A549 (cell line): ENCODE data around the gene RFK. TPM values are rescaled to one million over a fixed set of nuclear protein-coding genes. Genes with fewer than 3 reads are reported as not detected.

Experiments used
- ATAC-seq, 2 experiments: fragments of 200-7000 bp in 1 of 2; fragments of >200 bp in 1 of 2; cut with Nextera tagmentation in 1 of 2; cut with Tn5 transposase in 1 of 2; 3 replicates each; pipeline versions ENCODE4 v1.8.0 to v1.9.1; 2018 to 2020; ENCODE audit warnings: mild to moderate bottlenecking in 1 of 2, moderate library complexity in 1 of 2
- CTCF ChIA-PET: fragments of 300-600 bp; sonication (Branson Sonifier 250); formaldehyde crosslinking; extraction: SDS; loops from one replicate; lab custom pipeline; 2021; ENCODE audit warnings: antibody characterized with exemption, inconsistent platforms; lab: Yijun Ruan, JAX
- POLR2A ChIA-PET: fragments of 350-600 bp; formaldehyde crosslinking; extraction: SDS; loops from one replicate; lab custom pipeline; 2021; ENCODE audit warnings: antibody characterized with exemption, inconsistent platforms; lab: Yijun Ruan, JAX
- DNase-seq, 2 experiments: peaks; one replicate each; pipeline versions ENCODE4 v3.0.0 to v3.0.0-alpha.2; 2011 to 2016; ENCODE audit warnings: low read depth in 1 of 2, low spot score in 1 of 2
- FAIRE-seq: peaks from 2 replicates; lab custom pipeline; 2011; peaks lifted over from hg19 to GRCh38; lab: Jason Lieb, UNC
- H3K27ac ChIP-seq, 2 experiments: fragments of >200 bp; sonication (Bioruptor Twin); formaldehyde crosslinking; 3 replicates each; pipeline ENCODE4 v1.5.1; 2016 to 2017
- H3K4me1 ChIP-seq: fragments of >200 bp; sonication (Bioruptor Twin); formaldehyde crosslinking; 3 replicates; pipeline ENCODE4 v1.6.1; 2016
- H3K4me2 ChIP-seq: fragments of >200 bp; sonication (Bioruptor Twin); formaldehyde crosslinking; 3 replicates; pipeline ENCODE4 v1.6.1; 2016
- H3K4me3 ChIP-seq: fragments of >200 bp; sonication (Bioruptor Twin); formaldehyde crosslinking; 3 replicates; pipeline ENCODE4 v1.5.1; 2016
- H3K9me3 ChIP-seq: fragments of >200 bp; sonication (Bioruptor Twin); formaldehyde crosslinking; 3 replicates; pipeline ENCODE4 v1.6.1; 2016
- CEBPB ChIP-seq, 2 experiments: fragments of >200 bp in 1 of 2; sonication (Bioruptor Twin) in 1 of 2; formaldehyde crosslinking in 1 of 2; IDR thresholded peaks; 2 replicates each; pipeline ENCODE4 v1.6.1; 2012 to 2016
- E2F6 ChIP-seq: IDR thresholded peaks from 2 replicates; pipeline ENCODE4 v1.6.1; 2012; ENCODE audit warnings: low read depth, borderline replicate concordance
- FOSB ChIP-seq: fragments of 250-450 bp; sonication (Bioruptor Pico); IDR thresholded peaks from 2 replicates; pipeline ENCODE4 v1.5.0; 2020; ENCODE audit warnings: mild to moderate bottlenecking, moderate library complexity
- FOSL2 ChIP-seq, 2 experiments: fragments of 450-650 bp in 1 of 2; fragments of >200 bp in 1 of 2; sonication (Bioruptor Twin) in 1 of 2; formaldehyde crosslinking; IDR thresholded peaks; 2 replicates each; pipeline versions ENCODE4 v1.5.0 to v1.6.1; 2016 to 2020; ENCODE audit warnings: mild to moderate bottlenecking in 1 of 2, moderate library complexity in 1 of 2
- HEYL ChIP-seq: fragments of 250-450 bp; sonication (Bioruptor Pico); IDR thresholded peaks from 2 replicates; pipeline ENCODE4 v1.8.0; 2021; ENCODE audit warnings: mild to moderate bottlenecking, moderate library complexity
- HOXB13 ChIP-seq: fragments of 250-450 bp; sonication (Bioruptor Pico); IDR thresholded peaks from 2 replicates; pipeline ENCODE4 v1.5.0; 2020; ENCODE audit warnings: low read depth, mild to moderate bottlenecking, moderate library complexity
- HOXB5 ChIP-seq: fragments of 250-450 bp; sonication (Bioruptor Pico); IDR thresholded peaks from 2 replicates; pipeline ENCODE4 v1.5.0; 2020; ENCODE audit warnings: mild to moderate bottlenecking, moderate library complexity
- MAFK ChIP-seq: fragments of 450-650 bp; IDR thresholded peaks from 2 replicates; pipeline ENCODE4 v1.6.1; 2014; ENCODE audit not compliant: partially characterized antibody
- MAZ ChIP-seq: fragments of 150-350 bp; IDR thresholded peaks from 2 replicates; pipeline ENCODE4 v1.6.1; 2014; ENCODE audit warnings: antibody characterized with exemption, low read depth, low read length, borderline replicate concordance
- NFE2L2 ChIP-seq: fragments of 150-350 bp; conservative IDR thresholded peaks from 2 replicates; pipeline ENCODE4 v1.6.1; 2014; ENCODE audit warnings: low read length
- NPAS2 ChIP-seq: fragments of 250-450 bp; sonication (Bioruptor Pico); IDR thresholded peaks from 2 replicates; pipeline ENCODE4 v1.8.0; 2022; ENCODE audit warnings: mild to moderate bottlenecking, moderate library complexity, borderline replicate concordance
- PHF8 ChIP-seq: fragments of 200-600 bp; sonication (generic); IDR thresholded peaks from 2 replicates; pipeline ENCODE4 v1.6.1; 2016; ENCODE audit warnings: low read depth, mild to moderate bottlenecking, antibody characterized with exemption, moderate library complexity, borderline replicate concordance
- POLR2A ChIP-seq: IDR thresholded peaks from 2 replicates; pipeline ENCODE4 v1.6.1; 2012; ENCODE audit warnings: mild to moderate bottlenecking, low read length
- RFX5 ChIP-seq: fragments of 450-650 bp; IDR thresholded peaks from 2 replicates; pipeline ENCODE4 v1.7.1; 2014; ENCODE audit warnings: antibody characterized with exemption, mild to moderate bottlenecking, moderate library complexity
- TFCP2L1 ChIP-seq: fragments of 250-450 bp; sonication (Bioruptor Pico); IDR thresholded peaks from 2 replicates; pipeline ENCODE4 v1.5.0; 2021; ENCODE audit warnings: mild to moderate bottlenecking
- ZFP36 ChIP-seq: fragments of 450-650 bp; IDR thresholded peaks from 2 replicates; pipeline ENCODE4 v1.6.1; 2014; ENCODE audit warnings: borderline replicate concordance; ENCODE audit not compliant: partially characterized antibody
- WGBS: methylation state at CpG from one replicate; pipeline ENCODE4 v1.1.6; 2017; ENCODE audit errors: missing lambda C conversion rate; 5-methylcytosine and 5-hydroxymethylcytosine counted together
- polyA plus RNA-seq, 4 experiments: library from polyadenylated mRNA; depleted of rRNA in 3 of 4; stranded (reverse); fragments of >200 nt; fragmentation: RNase III in 1 of 4; extraction: RNeasy Plus Mini Kit Qiagen cat#74134 plus additional on column Dnase treatment in 1 of 4; gene quantifications; 2 replicates in 3 of 4; 3 replicates in 1 of 4; pipeline ENCODE4 v1.2.3, GENCODE V29; 2011 to 2017
- TF ChIP-seq, protein P1 (sequence below): fragments of 450-650 bp; IDR thresholded peaks from 2 replicates; pipeline ENCODE4 v1.6.1; 2014; ENCODE audit warnings: antibody characterized with exemption
- TF ChIP-seq, protein P2 (sequence below): fragments of >200 bp; sonication (Bioruptor Twin); formaldehyde crosslinking; IDR thresholded peaks from 3 replicates; pipeline ENCODE4 v1.6.1; 2016
- TF ChIP-seq, protein P3 (sequence below): fragments of 250-450 bp; sonication (Bioruptor Pico); IDR thresholded peaks from 2 replicates; pipeline ENCODE4 v1.5.0; 2020; ENCODE audit warnings: low read depth, mild to moderate bottlenecking, moderate library complexity

The RFK gene
- polyA plus RNA-seq, 2 of the 4 experiments (the other 2 are of a cell fraction) = 50.5 to 184 TPM

GRCh38 chr9:76417394-76417793 is 23.2 kb upstream of the RFK start:
- FAIRE-seq (no peak), DNase-seq (no peak), ATAC-seq (no peak)
- WGBS = 0% methylated on average over 1 of the region's 1 CpG
- H3K27ac ChIP-seq = no peak overlapping the region
- POLR2A ChIA-PET = no interaction called here
- H3K4me1 ChIP-seq = peaks cover 7% of the 10 kb centered on the region; the same call in 1 of the 3 replicates
- CTCF ChIA-PET = interaction anchor here (1.0 kb wide), 1 partner anchor 13 kb away, joined by 4 read pairs; no protein-coding TSS in a partner anchor
- no peaks in the 10 kb centered on the region for H3K9me3 ChIP-seq
- TF ChIP-seq POLR2A (no peak), MAZ (no peak), HOXB5 (no peak)
- TF ChIP-seq, protein P1, sequence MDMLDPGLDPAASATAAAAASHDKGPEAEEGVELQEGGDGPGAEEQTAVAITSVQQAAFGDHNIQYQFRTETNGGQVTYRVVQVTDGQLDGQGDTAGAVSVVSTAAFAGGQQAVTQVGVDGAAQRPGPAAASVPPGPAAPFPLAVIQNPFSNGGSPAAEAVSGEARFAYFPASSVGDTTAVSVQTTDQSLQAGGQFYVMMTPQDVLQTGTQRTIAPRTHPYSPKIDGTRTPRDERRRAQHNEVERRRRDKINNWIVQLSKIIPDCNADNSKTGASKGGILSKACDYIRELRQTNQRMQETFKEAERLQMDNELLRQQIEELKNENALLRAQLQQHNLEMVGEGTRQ = no peak
- no peak overlapping the region for H3K4me3 ChIP-seq
- no peak overlapping the region for H3K4me2 ChIP-seq

GRCh38 chr9:76415731-76416130 is 21.5 kb upstream of the RFK start:
- DNase-seq = no peak
- FAIRE-seq = no peak

GRCh38 chr9:76415154-76415553 is 20.9 kb upstream of the RFK start:
- WGBS = 66% methylated on average over 2 of the region's 2 CpGs
- FAIRE-seq (no peak), ATAC-seq (no peak), DNase-seq (no peak)
- Histone ChIP-seq H3K4me1 (peaks cover 7% of the 10 kb centered on the region; the same call in 1 of the 3 replicates), H3K4me3 (no peak overlapping the region), H3K27ac (no peak overlapping the region), H3K4me2 (peak overlapping the region; percentile 19; the same call in 1 of the 3 replicates), H3K9me3 (no peaks in the 10 kb centered on the region)
- ChIA-PET POLR2A (no interaction called here), CTCF (interaction anchor here (1.0 kb wide), 1 partner anchor 32 kb away, joined by 3 read pairs; no protein-coding TSS in a partner anchor)
- TF ChIP-seq HOXB13 (CRISPR knock-in tag) (no peak), FOSL2 (IDR thresholded peaks at IDR 0.05) (no peak), FOSL2 (CRISPR knock-in tag; IDR thresholded peaks at IDR 0.05) (peak; percentile 35)

More at GRCh38 chr9:76415731-76416130, 21.5 kb upstream of the RFK start:
- H3K27ac ChIP-seq = no peak overlapping the region
- H3K9me3 ChIP-seq = no peaks in the 10 kb centered on the region
- peaks cover 7% of the 10 kb centered on the region; the same call in 1 of the 3 replicates for H3K4me1 ChIP-seq
- H3K4me3 ChIP-seq = no peak overlapping the region
- TF ChIP-seq, protein P2, sequence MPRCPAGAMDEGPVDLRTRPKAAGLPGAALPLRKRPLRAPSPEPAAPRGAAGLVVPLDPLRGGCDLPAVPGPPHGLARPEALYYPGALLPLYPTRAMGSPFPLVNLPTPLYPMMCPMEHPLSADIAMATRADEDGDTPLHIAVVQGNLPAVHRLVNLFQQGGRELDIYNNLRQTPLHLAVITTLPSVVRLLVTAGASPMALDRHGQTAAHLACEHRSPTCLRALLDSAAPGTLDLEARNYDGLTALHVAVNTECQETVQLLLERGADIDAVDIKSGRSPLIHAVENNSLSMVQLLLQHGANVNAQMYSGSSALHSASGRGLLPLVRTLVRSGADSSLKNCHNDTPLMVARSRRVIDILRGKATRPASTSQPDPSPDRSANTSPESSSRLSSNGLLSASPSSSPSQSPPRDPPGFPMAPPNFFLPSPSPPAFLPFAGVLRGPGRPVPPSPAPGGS = no peak
- TF ChIP-seq NPAS2 (CRISPR knock-in tag) (no peak), HEYL (CRISPR knock-in tag) (no peak), FOSB (CRISPR knock-in tag) (no peak)
- TF ChIP-seq, protein P1 = no peak
- no peak for ATAC-seq
- 0 out of 3 replicates have a peak overlapping the region, but pooled peaks have one; percentile 19 for H3K4me2 ChIP-seq
- ChIA-PET POLR2A (no interaction called here), CTCF (interaction anchor here (1.0 kb wide), 1 partner anchor 32 kb away, joined by 3 read pairs; no protein-coding TSS in a partner anchor)

GRCh38 chr9:76414661-76415060 is 20.4 kb upstream of the RFK start:
- no peak for DNase-seq
- no peak for FAIRE-seq

GRCh38 chr9:76413658-76414057 is 19.4 kb upstream of the RFK start:
- no peak overlapping the region for H3K4me2 ChIP-seq
- no peak overlapping the region for H3K27ac ChIP-seq
- ATAC-seq (no peak), DNase-seq (no peak), FAIRE-seq (no peak)
- H3K4me3 ChIP-seq = no peak overlapping the region
- POLR2A ChIA-PET = no interaction called here
- TF ChIP-seq HEYL (CRISPR knock-in tag) (no peak), E2F6 (no peak), ZFP36 (no peak), PHF8 (no peak), NFE2L2 (no peak), TFCP2L1 (no peak), RFX5 (no peak), POLR2A (no peak), CEBPB (IDR thresholded peaks at IDR 0.05) (no peak)
- TF ChIP-seq, protein P3, sequence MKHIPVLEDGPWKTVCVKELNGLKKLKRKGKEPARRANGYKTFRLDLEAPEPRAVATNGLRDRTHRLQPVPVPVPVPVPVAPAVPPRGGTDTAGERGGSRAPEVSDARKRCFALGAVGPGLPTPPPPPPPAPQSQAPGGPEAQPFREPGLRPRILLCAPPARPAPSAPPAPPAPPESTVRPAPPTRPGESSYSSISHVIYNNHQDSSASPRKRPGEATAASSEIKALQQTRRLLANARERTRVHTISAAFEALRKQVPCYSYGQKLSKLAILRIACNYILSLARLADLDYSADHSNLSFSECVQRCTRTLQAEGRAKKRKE (CRISPR knock-in tag) = no peak
- TF ChIP-seq, all 56 proteins: peak for 0
- no peaks in the 10 kb centered on the region for H3K9me3 ChIP-seq
- peaks cover 7% of the 10 kb centered on the region; the same call in 1 of the 3 replicates for H3K4me1 ChIP-seq
- CTCF ChIA-PET = no interaction called here

More at GRCh38 chr9:76414661-76415060, 20.4 kb upstream of the RFK start:
- Histone ChIP-seq H3K9me3 (no peaks in the 10 kb centered on the region), H3K4me1 (peaks cover 7% of the 10 kb centered on the region; the same call in 1 of the 3 replicates), H3K27ac (no peak overlapping the region), H3K4me3 (no peak overlapping the region), H3K4me2 (no peak overlapping the region)
- ATAC-seq = no peak
- POLR2A ChIA-PET = no interaction called here
- 66% methylated on average over 4 of the region's 4 CpGs for WGBS
- no peak for TF ChIP-seq MAFK
- CTCF ChIA-PET = interaction anchor here (1.0 kb wide), 1 partner anchor 33 kb away, joined by 3 read pairs; no protein-coding TSS in a partner anchor
